ENCODE measurements around the gene POU6F2.
"Not testable (repeated sequence)": the region's sequence is repeated elsewhere in the genome, so short reads cannot be mapped to it uniquely, and the experiment has no call there.

DNA sequence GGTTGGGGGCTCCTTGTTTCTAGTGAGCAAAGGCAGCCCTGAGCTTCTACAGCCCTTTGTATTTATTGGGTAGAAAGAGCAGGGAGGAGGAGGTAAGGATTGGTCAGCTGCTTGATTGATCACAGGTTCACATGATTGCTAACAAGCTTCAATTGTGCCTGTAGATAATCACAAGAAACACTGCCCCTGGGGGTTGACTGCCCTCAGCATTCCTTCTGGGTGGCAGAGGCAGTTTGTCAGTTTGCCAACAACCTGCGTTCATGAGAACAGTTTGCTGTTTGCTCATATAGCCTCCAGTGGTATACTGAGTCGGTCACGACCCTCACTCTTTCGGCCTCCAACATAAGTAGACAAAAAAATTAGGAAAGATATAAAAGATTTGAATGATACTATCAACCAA, 30.2 kb upstream of the POU6F2 start:
- TF ChIP-seq, protein P1, sequence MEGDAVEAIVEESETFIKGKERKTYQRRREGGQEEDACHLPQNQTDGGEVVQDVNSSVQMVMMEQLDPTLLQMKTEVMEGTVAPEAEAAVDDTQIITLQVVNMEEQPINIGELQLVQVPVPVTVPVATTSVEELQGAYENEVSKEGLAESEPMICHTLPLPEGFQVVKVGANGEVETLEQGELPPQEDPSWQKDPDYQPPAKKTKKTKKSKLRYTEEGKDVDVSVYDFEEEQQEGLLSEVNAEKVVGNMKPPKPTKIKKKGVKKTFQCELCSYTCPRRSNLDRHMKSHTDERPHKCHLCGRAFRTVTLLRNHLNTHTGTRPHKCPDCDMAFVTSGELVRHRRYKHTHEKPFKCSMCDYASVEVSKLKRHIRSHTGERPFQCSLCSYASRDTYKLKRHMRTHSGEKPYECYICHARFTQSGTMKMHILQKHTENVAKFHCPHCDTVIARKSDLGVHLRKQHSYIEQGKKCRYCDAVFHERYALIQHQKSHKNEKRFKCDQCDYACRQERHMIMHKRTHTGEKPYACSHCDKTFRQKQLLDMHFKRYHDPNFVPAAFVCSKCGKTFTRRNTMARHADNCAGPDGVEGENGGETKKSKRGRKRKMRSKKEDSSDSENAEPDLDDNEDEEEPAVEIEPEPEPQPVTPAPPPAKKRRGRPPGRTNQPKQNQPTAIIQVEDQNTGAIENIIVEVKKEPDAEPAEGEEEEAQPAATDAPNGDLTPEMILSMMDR (IDR thresholded peaks at IDR 0.05): not testable (repeated sequence)
- TF ChIP-seq EZH2 (IDR thresholded peaks at IDR 0.05; ENCODE audit: borderline replicate concordance, insufficient read depth, low read depth, low read length, poor library complexity, severe bottlenecking): not testable (repeated sequence)
